Endodermal cell (in vitro differentiated cells): ENCODE data around the gene EAF2. TPM values are rescaled to one million over a fixed set of nuclear protein-coding genes. Genes with fewer than 3 reads are reported as not detected.

Experiments used
- DNase-seq: peaks from one replicate; pipeline ENCODE4 v3.0.0-alpha.2; 2017
- H3K27ac ChIP-seq: 2 replicates; pipeline ENCODE4 v1.5.1; 2013; ENCODE audit warnings: mild to moderate bottlenecking, low read depth, low read length, moderate library complexity
- H3K27me3 ChIP-seq: 2 replicates; pipeline ENCODE4 v1.6.1; 2013; ENCODE audit warnings: mild to moderate bottlenecking, low read length, moderate library complexity; ENCODE audit not compliant: insufficient read depth, control insufficient read depth, poor library complexity, severe bottlenecking
- H3K36me3 ChIP-seq: 2 replicates; pipeline ENCODE4 v1.7.0; 2013; ENCODE audit warnings: mild to moderate bottlenecking, low read length, moderate library complexity; ENCODE audit not compliant: control insufficient read depth, insufficient read depth
- H3K4me1 ChIP-seq: one replicate; pipeline ENCODE4 v1.7.0; 2013; ENCODE audit warnings: low read length; ENCODE audit not compliant: control insufficient read depth, insufficient read depth
- H3K4me3 ChIP-seq: 2 replicates; pipeline ENCODE4 v1.5.1; 2013; ENCODE audit warnings: mild to moderate bottlenecking, low read length, moderate library complexity
- H3K9ac ChIP-seq: 2 replicates; pipeline ENCODE4 v1.6.1; 2013; ENCODE audit warnings: mild to moderate bottlenecking, low read length, moderate library complexity; ENCODE audit not compliant: poor library complexity, severe bottlenecking; ENCODE audit errors: extremely low read depth
- H3K9me3 ChIP-seq: 2 replicates; pipeline ENCODE4 v1.6.1; 2013; ENCODE audit warnings: mild to moderate bottlenecking, low read length, moderate library complexity; ENCODE audit not compliant: control insufficient read depth
- H3K27ac Mint-ChIP-seq: 2 replicates; pipeline ENCODE4 v1.8.0; 2020; ENCODE audit warnings: mixed read lengths
- H3K27me3 Mint-ChIP-seq: 2 replicates; pipeline ENCODE4 v1.8.0; 2021; ENCODE audit warnings: mild to moderate bottlenecking, mixed read lengths; ENCODE audit not compliant: insufficient read depth
- H3K36me3 Mint-ChIP-seq: 2 replicates; pipeline ENCODE4 v1.8.0; 2020; ENCODE audit warnings: low read depth, mixed read lengths
- H3K4me1 Mint-ChIP-seq: 2 replicates; pipeline ENCODE4 v1.8.0; 2020; ENCODE audit warnings: mixed read lengths
- H3K4me3 Mint-ChIP-seq: 2 replicates; pipeline ENCODE4 v1.8.0; 2020; ENCODE audit warnings: mild to moderate bottlenecking, moderate library complexity, mixed read lengths
- H3K9me3 Mint-ChIP-seq: 2 replicates; pipeline ENCODE4 v1.8.0; 2020; ENCODE audit warnings: mild to moderate bottlenecking, mixed read lengths
- WGBS, 2 experiments: methylation state at CpG; one replicate each; pipeline versions ENCODE4 v1.1.5 to v1.1.7; 2013; ENCODE audit warnings: missing lambda C conversion rate in 2 of 2, mixed read lengths in 1 of 2; ENCODE audit not compliant: insufficient coverage in 1 of 2, insufficient read length in 1 of 2; 5-methylcytosine and 5-hydroxymethylcytosine counted together
- total RNA-seq, 2 donors: library from RNA; stranded (reverse); fragmentation: NEBNext Ultra II Directional in 1 of 2; extraction: Animal tissue kit (Norgen Biotek cat#: 25700) in 1 of 2; gene quantifications; 2 replicates in 1 of 2; 3 replicates in 1 of 2; pipeline ENCODE4 v1.2.1, GENCODE V29; 2021
- TF ChIP-seq, protein P1 (sequence below): fragments of 200-600 bp; sonication (generic); conservative IDR thresholded peaks from 2 replicates; pipeline ENCODE4 v1.5.0; 2021; ENCODE audit warnings: antibody characterized with exemption, mild to moderate bottlenecking

The EAF2 gene
- total RNA-seq, 2 donors from 2014 or later: 3.5 to 4.6 TPM

DNA sequence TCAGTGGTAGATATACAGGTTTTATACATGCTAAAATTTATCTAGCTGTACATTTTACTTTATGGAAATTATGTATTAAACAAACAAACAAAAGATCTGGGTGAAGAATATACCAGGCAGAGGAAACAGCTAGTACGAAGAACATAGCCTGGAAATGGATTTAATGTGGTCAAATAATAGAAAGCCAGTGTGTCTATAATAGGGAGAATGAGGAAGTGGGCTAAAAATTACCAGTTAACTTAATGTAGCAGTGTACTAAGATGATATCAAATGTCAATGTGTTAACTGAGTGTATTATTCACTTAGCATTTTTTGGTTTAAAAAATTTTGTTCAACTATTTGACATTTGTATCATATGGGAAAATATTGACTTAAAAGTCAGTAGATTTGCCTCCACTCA is 36.4 kb downstream of the EAF2 start:
- no peaks in the 10 kb centered on the region for H3K27me3 Mint-ChIP-seq
- H3K9ac ChIP-seq: no peak overlapping the region
- no peak overlapping the region for H3K4me3 Mint-ChIP-seq
- no peaks in the 10 kb centered on the region for H3K4me1 Mint-ChIP-seq
- H3K27ac Mint-ChIP-seq: no peak overlapping the region
- H3K9me3 Mint-ChIP-seq: no peaks in the 10 kb centered on the region
- TF ChIP-seq, protein P1, sequence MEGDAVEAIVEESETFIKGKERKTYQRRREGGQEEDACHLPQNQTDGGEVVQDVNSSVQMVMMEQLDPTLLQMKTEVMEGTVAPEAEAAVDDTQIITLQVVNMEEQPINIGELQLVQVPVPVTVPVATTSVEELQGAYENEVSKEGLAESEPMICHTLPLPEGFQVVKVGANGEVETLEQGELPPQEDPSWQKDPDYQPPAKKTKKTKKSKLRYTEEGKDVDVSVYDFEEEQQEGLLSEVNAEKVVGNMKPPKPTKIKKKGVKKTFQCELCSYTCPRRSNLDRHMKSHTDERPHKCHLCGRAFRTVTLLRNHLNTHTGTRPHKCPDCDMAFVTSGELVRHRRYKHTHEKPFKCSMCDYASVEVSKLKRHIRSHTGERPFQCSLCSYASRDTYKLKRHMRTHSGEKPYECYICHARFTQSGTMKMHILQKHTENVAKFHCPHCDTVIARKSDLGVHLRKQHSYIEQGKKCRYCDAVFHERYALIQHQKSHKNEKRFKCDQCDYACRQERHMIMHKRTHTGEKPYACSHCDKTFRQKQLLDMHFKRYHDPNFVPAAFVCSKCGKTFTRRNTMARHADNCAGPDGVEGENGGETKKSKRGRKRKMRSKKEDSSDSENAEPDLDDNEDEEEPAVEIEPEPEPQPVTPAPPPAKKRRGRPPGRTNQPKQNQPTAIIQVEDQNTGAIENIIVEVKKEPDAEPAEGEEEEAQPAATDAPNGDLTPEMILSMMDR: no peak
- WGBS, 2 experiments: 80 to 96% methylated on average over 1 of the region's 1 CpG
- no peak overlapping the region for H3K27ac ChIP-seq
- DNase-seq: no peak
- no peaks in the 10 kb centered on the region for H3K36me3 Mint-ChIP-seq
- no peak overlapping the region for H3K4me3 ChIP-seq
- no peaks in the 10 kb centered on the region for H3K36me3 ChIP-seq
- no peaks in the 10 kb centered on the region for H3K27me3 ChIP-seq
- no peaks in the 10 kb centered on the region for H3K9me3 ChIP-seq
- H3K4me1 ChIP-seq: no peaks in the 10 kb centered on the region

DNA sequence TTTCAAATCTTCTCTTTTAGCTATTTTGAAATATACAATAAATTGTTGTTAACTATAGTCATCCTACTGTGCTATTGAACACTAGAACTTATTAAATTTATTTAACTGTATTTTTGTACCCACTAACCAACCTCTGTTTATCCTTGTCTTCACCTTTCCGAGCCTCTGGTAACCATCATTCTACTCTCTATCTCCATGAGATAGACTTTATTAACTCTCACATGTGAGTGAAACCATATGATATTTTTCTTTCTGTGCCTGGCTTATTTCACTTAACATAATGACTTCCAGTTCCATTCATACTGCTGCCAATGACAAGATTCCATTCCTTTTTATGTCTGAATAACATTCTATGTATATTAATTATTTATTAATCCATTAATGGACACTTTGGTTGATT is 43.4 kb downstream of the EAF2 start:
- Histone ChIP-seq H3K27me3 (no peaks in the 10 kb centered on the region), H3K36me3 (no peaks in the 10 kb centered on the region), H3K9ac (no peak overlapping the region), H3K4me3 (no peak overlapping the region), H3K4me1 (no peaks in the 10 kb centered on the region), H3K9me3 (no peaks in the 10 kb centered on the region), H3K27ac (no peak overlapping the region)
- Mint-ChIP-seq H3K9me3 (no peaks in the 10 kb centered on the region), H3K4me1 (no peaks in the 10 kb centered on the region), H3K4me3 (no peak overlapping the region), H3K36me3 (no peaks in the 10 kb centered on the region), H3K27ac (no peak overlapping the region), H3K27me3 (no peaks in the 10 kb centered on the region)
- WGBS, 2 experiments: 75 to 94% methylated on average over 1 of the region's 1 CpG
- DNase-seq: no peak
- TF ChIP-seq, protein P1: no peak

DNA sequence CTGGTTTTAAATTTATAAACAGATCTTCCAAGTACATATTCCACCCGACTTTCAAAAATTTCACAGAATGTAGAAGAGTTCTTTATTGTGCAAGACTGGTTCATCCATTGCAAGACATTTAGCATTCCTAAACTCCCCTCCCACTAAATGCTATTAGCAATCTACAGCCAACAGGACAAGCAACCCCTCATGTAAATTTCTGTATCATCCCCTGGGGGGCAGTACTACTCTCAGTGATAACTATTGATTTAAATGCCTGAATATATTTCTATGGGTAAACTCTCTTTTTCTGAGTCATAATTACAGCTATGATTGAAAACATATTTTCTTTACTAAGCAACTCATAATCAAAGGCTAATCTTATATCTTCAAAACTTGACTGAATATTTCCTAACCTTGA is 48.5 kb downstream of the EAF2 start:
- H3K9ac ChIP-seq: no peak overlapping the region
- WGBS, 2 experiments: 50% methylated on average over 1 of the region's 1 CpG; no CpG with 5 or more reads in 1 of the 2 experiments
- Mint-ChIP-seq H3K4me1 (no peaks in the 10 kb centered on the region), H3K4me3 (no peak overlapping the region), H3K27ac (no peak overlapping the region), H3K36me3 (no peaks in the 10 kb centered on the region), H3K9me3 (no peaks in the 10 kb centered on the region), H3K27me3 (no peaks in the 10 kb centered on the region)
- H3K36me3 ChIP-seq: no peaks in the 10 kb centered on the region
- H3K27ac ChIP-seq: no peak overlapping the region
- TF ChIP-seq, protein P1: peak; percentile 78
- no peak overlapping the region for H3K4me3 ChIP-seq
- H3K27me3 ChIP-seq: no peaks in the 10 kb centered on the region
- H3K4me1 ChIP-seq: no peaks in the 10 kb centered on the region
- no peak for DNase-seq
- H3K9me3 ChIP-seq: no peaks in the 10 kb centered on the region
